ENCODE data around the gene CELSR3. TPM values are rescaled to one million over a fixed set of nuclear protein-coding genes. Genes with fewer than 3 reads are reported as not detected.

The CELSR3 gene
- total and polyA plus RNA-seq, 7 donors: under 0.01 to 2.5 (median 0.36) TPM

- no peak overlapping the region for H3K27ac ChIP-seq
- no peaks in the 10 kb centered on the region for H3K9me3 ChIP-seq
- no peak for DNase-seq
- TF ChIP-seq EP300 (IDR thresholded peaks at IDR 0.05) (no peak), POLR2AphosphoS5 (IDR thresholded peaks at IDR 0.05) (no peak), POLR2A (IDR thresholded peaks at IDR 0.05) (no peak)
- TF ChIP-seq, protein P1, sequence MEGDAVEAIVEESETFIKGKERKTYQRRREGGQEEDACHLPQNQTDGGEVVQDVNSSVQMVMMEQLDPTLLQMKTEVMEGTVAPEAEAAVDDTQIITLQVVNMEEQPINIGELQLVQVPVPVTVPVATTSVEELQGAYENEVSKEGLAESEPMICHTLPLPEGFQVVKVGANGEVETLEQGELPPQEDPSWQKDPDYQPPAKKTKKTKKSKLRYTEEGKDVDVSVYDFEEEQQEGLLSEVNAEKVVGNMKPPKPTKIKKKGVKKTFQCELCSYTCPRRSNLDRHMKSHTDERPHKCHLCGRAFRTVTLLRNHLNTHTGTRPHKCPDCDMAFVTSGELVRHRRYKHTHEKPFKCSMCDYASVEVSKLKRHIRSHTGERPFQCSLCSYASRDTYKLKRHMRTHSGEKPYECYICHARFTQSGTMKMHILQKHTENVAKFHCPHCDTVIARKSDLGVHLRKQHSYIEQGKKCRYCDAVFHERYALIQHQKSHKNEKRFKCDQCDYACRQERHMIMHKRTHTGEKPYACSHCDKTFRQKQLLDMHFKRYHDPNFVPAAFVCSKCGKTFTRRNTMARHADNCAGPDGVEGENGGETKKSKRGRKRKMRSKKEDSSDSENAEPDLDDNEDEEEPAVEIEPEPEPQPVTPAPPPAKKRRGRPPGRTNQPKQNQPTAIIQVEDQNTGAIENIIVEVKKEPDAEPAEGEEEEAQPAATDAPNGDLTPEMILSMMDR (IDR thresholded peaks at IDR 0.05): no peak
- H3K36me3 ChIP-seq: no peaks in the 10 kb centered on the region
- H3K4me3 ChIP-seq: no peak overlapping the region
- no peaks in the 10 kb centered on the region for H3K27me3 ChIP-seq
- peaks cover 0 to 12% (median 10%) of the 10 kb centered on the region in 4 donors for H3K4me1 ChIP-seq
- intact Hi-C loops (cut with DNase I): loop anchor here (2.0 kb wide), 1 partner anchor 13 kb away; no protein-coding TSS in a partner anchor
- WGBS, 2 donors: 89 to 90% methylated on average over 38 of the region's 38 CpGs
Measured at GRCh38 chr3:48639944-48640606, 22.6 kb downstream of the CELSR3 start.

DNA sequence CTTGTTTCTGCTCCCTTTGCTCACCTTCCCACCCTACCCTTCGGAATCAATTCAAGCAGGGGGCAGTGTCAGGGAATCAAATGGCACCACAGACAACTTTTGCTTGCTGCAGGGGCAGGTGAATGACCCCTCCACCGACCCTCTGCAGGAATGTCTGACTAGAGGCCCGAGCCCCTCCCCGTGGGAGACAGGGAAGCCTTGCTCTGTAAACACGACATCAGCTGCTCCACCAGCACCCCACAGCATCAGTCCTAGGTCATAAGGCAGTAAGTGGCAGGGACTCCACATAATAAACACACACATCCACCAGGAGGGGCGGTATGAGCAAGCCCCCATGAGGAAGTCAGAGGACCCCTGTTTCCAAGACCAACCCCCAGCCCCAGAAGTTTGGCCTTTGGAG lies 25.4 kb downstream of the CELSR3 start:
- intact Hi-C loops (cut with DNase I): no loop called here
- Histone ChIP-seq H3K36me3 (peaks cover 0 to 8% (median 3%) of the 10 kb centered on the region in 4 donors), H3K9me3 (no peaks in the 10 kb centered on the region), H3K4me3 (no peak overlapping the region), H3K27ac (no peak overlapping the region), H3K4me1 (peaks cover 0 to 26% (median 21%) of the 10 kb centered on the region in 4 donors), H3K27me3 (no peaks in the 10 kb centered on the region)
- WGBS, 2 donors: 66 to 76% methylated on average over 6 of the region's 6 CpGs
- no peak for DNase-seq
- no peak for TF ChIP-seq POLR2A (IDR thresholded peaks at IDR 0.05)
- no peak for TF ChIP-seq POLR2AphosphoS5 (IDR thresholded peaks at IDR 0.05)
- no peak for TF ChIP-seq EP300 (IDR thresholded peaks at IDR 0.05)
- TF ChIP-seq, protein P1 (IDR thresholded peaks at IDR 0.05): no peak

- TF ChIP-seq POLR2A (IDR thresholded peaks at IDR 0.05): no peak
- TF ChIP-seq EP300 (IDR thresholded peaks at IDR 0.05): no peak
- no peak for TF ChIP-seq POLR2AphosphoS5 (IDR thresholded peaks at IDR 0.05)
- TF ChIP-seq, protein P1 (IDR thresholded peaks at IDR 0.05): no peak
- Histone ChIP-seq H3K4me3 (peak overlapping the region; percentile 73 to 86 (median 80)), H3K36me3 (peaks cover 0 to 17% (median 5%) of the 10 kb centered on the region in 4 donors), H3K27ac (peak overlapping the region; percentile 87 to 91 (median 87)), H3K4me1 (peaks cover 0 to 26% (median 21%) of the 10 kb centered on the region in 4 donors), H3K27me3 (no peaks in the 10 kb centered on the region), H3K9me3 (no peaks in the 10 kb centered on the region)
- intact Hi-C loops (cut with DNase I): no loop called here
- no peak for DNase-seq
- WGBS, 2 donors: 45 to 46% methylated on average over 10 of the region's 10 CpGs
Measured at GRCh38 chr3:48636149-48636655, 26.5 kb downstream of the CELSR3 start.

- WGBS, 2 donors: 0 to 1% methylated on average over 68 of the region's 68 CpGs
- Histone ChIP-seq H3K36me3 (peaks cover 0 to 17% (median 7%) of the 10 kb centered on the region in 4 donors), H3K4me1 (peaks cover 0 to 26% (median 21%) of the 10 kb centered on the region in 4 donors), H3K9me3 (no peaks in the 10 kb centered on the region), H3K4me3 (peak within 1 kb of the TSS; percentile 73 to 86 (median 80)), H3K27ac (peak within 1 kb of the TSS; percentile 87 to 91 (median 87)), H3K27me3 (no peaks in the 10 kb centered on the region)
- intact Hi-C loops (cut with DNase I): loop anchor here (1.0 to 2.0 kb wide), 3 partner anchors 27 to 75 kb away; partner anchors contain the start of gene UQCRC1
- TF ChIP-seq POLR2A (IDR thresholded peaks at IDR 0.05): no peak
- peak; percentile 57 to 91 (median 76) for TF ChIP-seq POLR2AphosphoS5 (IDR thresholded peaks at IDR 0.05)
- TF ChIP-seq, protein P1 (IDR thresholded peaks at IDR 0.05): peak; percentile 38 to 58 (median 43)
- TF ChIP-seq EP300 (IDR thresholded peaks at IDR 0.05): no peak
- DNase-seq: peak; percentile 98
Measured at GRCh38 chr3:48635222-48636021, 27.3 kb downstream of the CELSR3 start, which contains the start of gene SLC26A6. TSS of gene SLC26A6 (minus strand) at chr3:48635461. CDS start at chr3:48635393, 68 bp downstream.

Measured in sigmoid colon (tissue), 7 donors.